ENCODE data around the gene FAM174C.
"Not testable (repeated sequence)": the region's sequence is repeated elsewhere in the genome, so short reads cannot be mapped to it uniquely, and the experiment has no call there.

Gene FAM174C

GRCh38 chr19:1318678-1319471 is 43.5 kb downstream of the FAM174C start:
- in situ Hi-C loops (cut with MboI; ENCODE audit: low sequenced_read_pairs, unreplicated experiment) = no loop called here
- no peak for DNase-seq (ENCODE audit: low spot score)
- no peak for TF ChIP-seq CTCF (IDR thresholded peaks at IDR 0.05; ENCODE audit: borderline replicate concordance, control extremely low read depth, extremely low read depth, insufficient read depth, missing control alignments)

GRCh38 chr19:1320282-1320650 is 44.9 kb downstream of the FAM174C start:
- DNase-seq (ENCODE audit: low spot score); in situ Hi-C loops (cut with MboI; ENCODE audit: low sequenced_read_pairs, unreplicated experiment): not testable (repeated sequence)

GRCh38 chr19:1321539-1321938 is 46.2 kb downstream of the FAM174C start:
- no peak for DNase-seq (ENCODE audit: low spot score)
- in situ Hi-C loops (cut with MboI; ENCODE audit: low sequenced_read_pairs, unreplicated experiment) = no loop called here
- no peak for TF ChIP-seq CTCF (IDR thresholded peaks at IDR 0.05; ENCODE audit: borderline replicate concordance, control extremely low read depth, extremely low read depth, insufficient read depth, missing control alignments)

GRCh38 chr19:1322198-1322981 is 47.1 kb downstream of the FAM174C start:
- in situ Hi-C loops (cut with MboI; ENCODE audit: low sequenced_read_pairs, unreplicated experiment) = no loop called here
- DNase-seq (ENCODE audit: low spot score) = no peak

GRCh38 chr19:1324249-1324805 is 49.0 kb downstream of the FAM174C start:
- no peak for DNase-seq (ENCODE audit: low spot score)
- no peak for TF ChIP-seq CTCF (IDR thresholded peaks at IDR 0.05; ENCODE audit: borderline replicate concordance, control extremely low read depth, extremely low read depth, insufficient read depth, missing control alignments)
- in situ Hi-C loops (cut with MboI; ENCODE audit: low sequenced_read_pairs, unreplicated experiment) = no loop called here

More at GRCh38 chr19:1322198-1322981, 47.1 kb downstream of the FAM174C start:
- no peak for TF ChIP-seq CTCF (IDR thresholded peaks at IDR 0.05; ENCODE audit: borderline replicate concordance, control extremely low read depth, extremely low read depth, insufficient read depth, missing control alignments)

- peak; percentile 68 for DNase-seq (ENCODE audit: low spot score)
- no peak for TF ChIP-seq CTCF (IDR thresholded peaks at IDR 0.05; ENCODE audit: borderline replicate concordance, control extremely low read depth, extremely low read depth, insufficient read depth, missing control alignments)
- in situ Hi-C loops (cut with MboI; ENCODE audit: low sequenced_read_pairs, unreplicated experiment) = no loop called here
Observed at GRCh38 chr19:1324806-1325567, 49.7 kb downstream of the FAM174C start.
